G401.6 (cell line): Measurements from ENCODE around the gene CNRIP1.

Experiments
- FAIRE-seq: peaks from 2 replicates; lab custom pipeline; 2012; peaks lifted over from hg19 to GRCh38; lab: Jason Lieb, UNC

The CNRIP1 gene

DNA sequence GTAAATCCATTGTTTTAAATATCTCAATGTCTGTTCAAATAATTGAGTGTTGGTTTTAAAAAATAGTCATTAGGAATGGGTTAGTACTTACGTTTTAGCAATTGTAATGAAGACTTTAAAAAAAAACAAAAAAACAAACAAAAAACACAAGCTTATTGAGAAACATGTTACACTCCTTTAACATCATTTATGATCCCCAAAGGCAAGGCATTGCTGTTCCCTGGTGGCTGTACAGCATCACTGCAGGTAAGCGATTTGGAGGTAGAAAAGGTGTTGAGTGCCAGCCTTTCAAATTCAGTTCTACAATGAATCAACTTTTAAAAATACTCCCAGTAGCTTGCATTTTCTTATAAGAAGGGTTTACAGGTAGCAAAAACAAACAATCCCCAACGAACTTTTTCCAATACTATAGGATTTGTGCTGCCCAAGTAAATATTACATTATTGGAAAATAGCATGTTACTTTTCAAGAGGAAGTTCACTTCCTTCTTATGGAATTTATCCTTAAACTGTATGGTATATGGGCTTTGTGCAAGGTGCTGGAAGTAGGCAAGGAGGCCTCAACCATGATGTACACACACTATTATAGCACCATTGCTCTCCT, 27.5 kb downstream of the CNRIP1 start:
- FAIRE-seq, result peak; percentile 87

GRCh38 chr2:68291314-68291713, 28.4 kb downstream of the CNRIP1 start:
- no peak for FAIRE-seq

GRCh38 chr2:68290901-68291300, 28.8 kb downstream of the CNRIP1 start:
- no peak for FAIRE-seq

- no peak for FAIRE-seq
Observed at GRCh38 chr2:68287580-68288441, 31.9 kb downstream of the CNRIP1 start.

- FAIRE-seq, result no peak
Observed at GRCh38 chr2:68284896-68285295, 34.9 kb downstream of the CNRIP1 start.

DNA sequence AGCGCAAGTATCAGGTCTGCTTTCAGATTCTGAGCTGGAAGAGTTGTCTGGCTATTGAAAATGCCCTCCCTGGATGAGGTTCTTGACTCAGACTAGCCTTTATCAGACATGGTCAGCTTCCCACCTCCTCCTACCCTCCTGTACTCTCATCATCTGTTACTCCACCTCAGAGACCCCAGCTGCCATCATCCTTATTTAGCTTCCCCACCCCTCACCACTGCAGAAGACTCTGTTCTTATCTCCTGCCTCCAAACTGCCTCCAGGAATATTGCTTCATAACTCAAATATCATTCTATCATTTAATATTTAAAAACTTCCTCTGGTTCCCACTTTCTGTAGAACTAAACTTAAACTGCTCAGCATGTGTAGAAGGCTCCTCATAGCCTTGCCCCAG, 36.3 kb downstream of the CNRIP1 start:
- FAIRE-seq, result no peak

GRCh38 chr2:68282811-68283418, 36.8 kb downstream of the CNRIP1 start:
- FAIRE-seq, result peak; percentile 95

GRCh38 chr2:68280796-68281195, 39.0 kb downstream of the CNRIP1 start:
- no peak for FAIRE-seq

GRCh38 chr2:68280348-68280747, 39.4 kb downstream of the CNRIP1 start:
- FAIRE-seq, result no peak

DNA sequence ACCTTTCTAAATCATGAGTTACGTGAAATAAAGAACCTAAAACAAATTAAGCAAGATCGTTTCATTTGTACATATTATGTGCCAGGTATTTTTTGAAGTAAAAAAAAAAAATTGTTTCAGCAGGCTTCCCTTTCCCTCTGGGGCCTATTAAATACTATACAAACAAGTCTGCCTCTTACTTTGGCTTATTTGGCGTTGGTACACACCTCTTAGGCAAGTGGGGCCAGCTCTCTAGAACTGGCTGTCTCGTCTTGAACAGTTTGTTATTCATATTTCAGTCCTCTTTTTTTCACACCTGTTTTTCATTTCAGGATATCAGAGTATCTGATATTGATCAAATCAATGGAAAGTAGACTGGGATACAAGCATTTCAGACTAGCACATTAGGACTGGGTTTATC, 40.1 kb downstream of the CNRIP1 start:
- no peak for FAIRE-seq

DNA sequence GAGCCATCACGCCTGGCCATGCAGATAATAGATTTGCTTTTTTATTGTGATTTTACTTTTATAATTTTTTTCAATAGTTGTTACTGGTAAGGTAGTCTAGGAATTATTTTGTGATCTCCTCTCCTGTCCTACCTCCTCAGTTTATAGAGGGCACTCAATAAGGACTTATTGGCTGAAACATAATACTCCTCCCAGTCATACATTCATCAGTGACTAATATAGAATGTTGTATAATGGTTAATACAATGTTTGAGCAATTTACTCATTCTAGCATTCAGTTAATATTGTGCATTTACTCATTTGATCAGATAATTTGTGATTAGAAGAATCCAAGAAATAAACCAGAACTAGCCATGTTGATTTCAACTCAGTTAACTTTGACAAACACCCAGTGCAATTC, 41.6 kb downstream of the CNRIP1 start:
- FAIRE-seq, result no peak

DNA sequence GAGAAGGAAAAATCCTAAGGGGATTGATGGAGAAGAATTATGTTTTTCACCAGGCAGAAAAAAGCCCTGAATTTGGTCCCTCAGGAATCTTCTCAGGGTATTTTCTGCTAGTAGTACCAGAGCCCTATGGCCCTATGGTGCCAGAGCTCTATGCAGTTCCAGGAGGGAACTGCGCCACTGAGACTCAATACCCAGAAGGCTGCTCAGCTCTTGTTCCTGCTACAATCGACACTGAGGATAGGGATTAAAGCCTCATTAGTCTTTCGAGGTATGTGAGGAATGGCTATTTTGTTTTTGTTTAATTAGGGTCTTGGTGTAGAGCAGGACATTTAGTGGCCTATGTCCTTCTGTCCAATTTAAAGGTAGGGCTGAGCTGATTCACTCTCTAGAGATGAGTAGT, 45.7 kb downstream of the CNRIP1 start:
- FAIRE-seq, result no peak

- no peak for FAIRE-seq
Observed at GRCh38 chr2:68272246-68272994, 47.3 kb downstream of the CNRIP1 start.

- FAIRE-seq, result no peak
Observed at GRCh38 chr2:68266655-68267054, 53.1 kb downstream of the CNRIP1 start.

- FAIRE-seq, result no peak
Observed at GRCh38 chr2:68263632-68264031, 56.1 kb downstream of the CNRIP1 start.

GRCh38 chr2:68258851-68259250, 60.9 kb downstream of the CNRIP1 start:
- FAIRE-seq, result no peak

DNA sequence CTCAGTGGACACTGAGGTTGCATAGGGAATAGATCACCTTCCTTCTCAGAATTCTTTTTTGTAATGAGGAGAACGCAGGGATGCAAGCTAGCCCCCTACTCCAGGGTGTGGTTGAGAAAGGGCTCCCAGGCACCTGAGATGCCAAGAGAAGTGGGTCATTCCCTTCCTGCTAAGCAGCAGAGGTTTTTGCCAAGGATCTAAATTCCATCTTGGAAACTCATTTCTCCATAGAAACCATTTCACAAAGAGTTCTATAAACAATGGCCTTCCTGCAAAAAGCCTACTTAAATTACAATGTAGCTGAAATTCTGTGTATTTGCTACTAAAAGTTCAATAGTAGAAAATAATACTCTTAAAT, 63.7 kb downstream of the CNRIP1 start:
- FAIRE-seq, result no peak

GRCh38 chr2:68253219-68254068, 66.3 kb downstream of the CNRIP1 start:
- no peak for FAIRE-seq

GRCh38 chr2:68252400-68253218, 67.1 kb downstream of the CNRIP1 start, which contains the start of gene PPP3R1:
Gene PPP3R1 (minus strand): TSS chr2:68252532. CDS start chr2:68252127, 405 bp downstream.
- FAIRE-seq, result no peak

DNA sequence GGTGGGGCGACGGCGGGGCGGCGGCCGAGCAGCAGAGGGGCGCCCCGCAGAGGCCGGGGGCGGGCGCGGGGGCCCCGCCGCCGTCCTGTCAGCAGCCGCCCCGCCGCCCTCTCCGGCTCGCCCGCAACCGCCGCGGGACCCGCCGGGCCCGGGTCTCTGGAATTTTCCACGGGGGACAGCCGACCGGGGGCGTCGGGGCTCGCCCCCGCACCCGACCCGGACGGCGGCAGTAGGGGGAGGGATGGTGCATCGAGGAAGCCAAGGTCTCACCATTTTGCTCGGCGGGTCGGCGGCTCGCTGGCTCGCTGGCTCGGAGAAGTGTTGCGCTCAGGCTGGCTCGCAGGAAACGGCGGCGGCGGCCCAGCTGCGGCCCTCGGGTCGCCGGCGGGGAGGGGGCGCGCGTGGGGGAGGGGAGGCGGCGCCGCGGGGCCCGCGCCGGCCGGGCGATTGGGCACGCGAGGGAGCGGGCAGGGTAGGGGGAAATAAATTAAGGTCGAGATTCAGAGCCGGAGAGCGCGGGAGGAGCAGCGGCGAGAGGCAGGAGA, 67.8 kb downstream of the CNRIP1 start:
- FAIRE-seq, result no peak
